OCI-LY7 (cell line): ENCODE measurements around the gene PER3. TPM values are rescaled to one million over a fixed set of nuclear protein-coding genes. Genes with fewer than 3 reads are reported as not detected.

Experiments used
- BruUV-seq: library from RNA; stranded (reverse); fragments of 400-500 nt; replicated peaks from 2 replicates; lab custom pipeline; 2021; lab: Mats Ljungman, UMichigan
- CTCF ChIA-PET: fragments of 300-600 bp; sonication (Branson Sonifier 250); formaldehyde crosslinking; loops from one replicate; lab custom pipeline; 2022; ENCODE audit warnings: antibody characterized with exemption; ENCODE audit not compliant: unreplicated experiment; lab: Charles Lee
- POLR2A ChIA-PET: fragments of 300-600 bp; sonication (Branson Sonifier 250); formaldehyde crosslinking; loops from one replicate; lab custom pipeline; 2022; ENCODE audit warnings: antibody characterized with exemption; lab: Charles Lee
- DNase-seq: peaks from one replicate; pipeline ENCODE4 v3.0.0-alpha.2; 2015; ENCODE audit warnings: low spot score
- H2AFZ ChIP-seq: fragments of 200-600 bp; sonication (generic), shearing (Covaris generic); 2 replicates; pipeline ENCODE4 v1.6.1; 2014; ENCODE audit warnings: mild to moderate bottlenecking, antibody characterized with exemption, low read length, moderate library complexity
- H3K27ac ChIP-seq: fragments of 200-600 bp; sonication (generic); 2 replicates; pipeline ENCODE4 v1.5.1; 2014; ENCODE audit warnings: mixed run types, low read depth, mild to moderate bottlenecking, moderate library complexity, low read length, inconsistent platforms; ENCODE audit not compliant: poor library complexity, severe bottlenecking
- H3K36me3 ChIP-seq: fragments of 200-600 bp; sonication (generic); 2 replicates; pipeline ENCODE4 v1.6.1; 2014; ENCODE audit warnings: mild to moderate bottlenecking, antibody characterized with exemption, low read length, moderate library complexity, mixed read lengths; ENCODE audit not compliant: insufficient read depth
- H3K4me1 ChIP-seq: fragments of 200-600 bp; sonication (generic); 2 replicates; pipeline ENCODE4 v1.5.1; 2014; ENCODE audit warnings: mild to moderate bottlenecking, low read length; ENCODE audit not compliant: insufficient read depth, poor library complexity, severe bottlenecking
- H3K4me2 ChIP-seq: fragments of 200-600 bp; sonication (generic); 2 replicates; pipeline ENCODE4 v1.6.1; 2014; ENCODE audit warnings: mild to moderate bottlenecking, low read length
- H3K4me3 ChIP-seq: fragments of 200-600 bp; sonication (generic); 2 replicates; pipeline ENCODE4 v1.5.1; 2014; ENCODE audit warnings: mild to moderate bottlenecking, low read depth, low read length; ENCODE audit not compliant: poor library complexity, severe bottlenecking
- H3K79me2 ChIP-seq: fragments of 200-600 bp; sonication (generic); 2 replicates; pipeline ENCODE4 v1.6.1; 2016; ENCODE audit warnings: low read depth, mild to moderate bottlenecking, low read length, moderate library complexity, mixed read lengths; ENCODE audit not compliant: insufficient read depth
- H3K9me2 ChIP-seq: fragments of 200-600 bp; sonication (generic); 2 replicates; pipeline ENCODE4 v1.6.1; 2016; ENCODE audit warnings: mild to moderate bottlenecking, low read length, mixed read lengths; ENCODE audit not compliant: insufficient read depth
- H3K9me3 ChIP-seq: fragments of 200-600 bp; sonication (generic); 2 replicates; pipeline ENCODE4 v1.6.1; 2014; ENCODE audit warnings: mild to moderate bottlenecking, mixed run types, low read length, mixed read lengths
- H4K20me1 ChIP-seq: fragments of 200-600 bp; sonication (generic); 2 replicates; pipeline ENCODE4 v1.6.1; 2014; ENCODE audit warnings: mild to moderate bottlenecking, antibody characterized with exemption, low read length, moderate library complexity, mixed read lengths; ENCODE audit not compliant: insufficient read depth
- CTCF ChIP-seq: fragments of 200-600 bp; sonication (generic); conservative IDR thresholded peaks from 2 replicates; pipeline ENCODE4 v1.5.1; 2014; ENCODE audit warnings: mild to moderate bottlenecking, antibody characterized with exemption, low read length, moderate library complexity, mixed read lengths
- EZH2phosphoT487 ChIP-seq: fragments of 200-600 bp; sonication (generic); IDR thresholded peaks from 2 replicates; pipeline ENCODE4 v1.6.1; 2018; ENCODE audit warnings: low read depth, borderline replicate concordance, mild to moderate bottlenecking, mixed run types, antibody characterized with exemption, low read length, moderate library complexity, mixed read lengths
- intact Hi-C: fragments of 100-400 bp; cut with micrococcal nuclease; formaldehyde crosslinking; loops from one replicate; pipeline ENCODE4 v1.10.0; 2022; ENCODE audit not compliant: unreplicated experiment
- total RNA-seq, 2 experiments: library from RNA; depleted of rRNA in 1 of 2; stranded (reverse); fragments of >200 nt in 1 of 2; shearing (Covaris generic) in 1 of 2; gene quantifications; 2 replicates each; pipeline ENCODE4 v1.2.3, GENCODE V29; 2014 to 2022

The PER3 gene
- total RNA-seq, 2 experiments from 2014 or later = 9.0 to 13.1 TPM

- intact Hi-C loops = loop anchor here (1.0 kb wide), 1 partner anchor 85 kb away; no protein-coding TSS in a partner anchor
- peak; percentile 48 for DNase-seq
- Histone ChIP-seq H3K9me2 (no peaks in the 10 kb centered on the region), H3K79me2 (no peaks in the 10 kb centered on the region), H3K36me3 (no peaks in the 10 kb centered on the region), H3K4me1 (no peaks in the 10 kb centered on the region), H3K9me3 (no peaks in the 10 kb centered on the region), H2AFZ (peak overlapping the region; percentile 40; the same call in 1 of the 2 replicates), H3K27ac (no peak overlapping the region), H3K4me2 (peak overlapping the region; percentile 45), H3K4me3 (no peak overlapping the region), H4K20me1 (no peaks in the 10 kb centered on the region)
- no peak for TF ChIP-seq EZH2phosphoT487
- TF ChIP-seq CTCF = peak; percentile 93
- POLR2A ChIA-PET = interaction anchor here (0.5 to 1.0 kb wide), 7 partner anchors 13 to 1362 kb away, joined by 3 to 5 read pairs (median 3); no protein-coding TSS in a partner anchor
- BruUV-seq = no TSS peak
- CTCF ChIA-PET = interaction anchor here (0.8 to 3.2 kb wide), 3 partner anchors 12 to 84 kb away, joined by 3 to 33 read pairs (median 4); no protein-coding TSS in a partner anchor
Observed at GRCh38 chr1:7752512-7753417, 31.3 kb upstream of the PER3 start.

GRCh38 chr1:7753641-7754040, 30.4 kb upstream of the PER3 start:
- Histone ChIP-seq H3K9me2 (no peaks in the 10 kb centered on the region), H3K36me3 (no peaks in the 10 kb centered on the region)
- POLR2A ChIA-PET = interaction anchor here (0.5 to 0.9 kb wide), 3 partner anchors 14 to 118 kb away, joined by 3 read pairs; no protein-coding TSS in a partner anchor

More at GRCh38 chr1:7753641-7754040, 30.4 kb upstream of the PER3 start:
- no peaks in the 10 kb centered on the region for H3K79me2 ChIP-seq
- no peak overlapping the region for H3K4me3 ChIP-seq
- TF ChIP-seq EZH2phosphoT487 (no peak), CTCF (no peak)
- intact Hi-C loops = loop anchor here (1.0 kb wide), 1 partner anchor 86 kb away; no protein-coding TSS in a partner anchor
- CTCF ChIA-PET = interaction anchor here (0.8 to 3.2 kb wide), 2 partner anchors 70 to 85 kb away, joined by 3 to 33 read pairs; no protein-coding TSS in a partner anchor
- DNase-seq = no peak
- no peak overlapping the region for H3K4me2 ChIP-seq
- no peaks in the 10 kb centered on the region for H3K9me3 ChIP-seq
- H2AFZ ChIP-seq = no peak overlapping the region
- H3K4me1 ChIP-seq = no peaks in the 10 kb centered on the region
- no peak overlapping the region for H3K27ac ChIP-seq
- BruUV-seq = no TSS peak
- H4K20me1 ChIP-seq = no peaks in the 10 kb centered on the region
